ENCODE measurements around the gene ILKAP. TPM values are rescaled to one million over a fixed set of nuclear protein-coding genes. Genes with fewer than 3 reads are reported as not detected.

Gene ILKAP
- total RNA-seq, 4 donors from 2014 or later = 27.2 to 48.0 (median 37.2) TPM

GRCh38 chr2:238173692-238174091 lies 29.8 kb downstream of the ILKAP start:
- no peak for TF ChIP-seq CTCF (IDR thresholded peaks at IDR 0.05; ENCODE audit: low read depth)

- TF ChIP-seq CTCF (IDR thresholded peaks at IDR 0.05; ENCODE audit: low read depth) = no peak
These were observed 31.1 kb downstream of the ILKAP start for GRCh38 chr2:238172439-238172838.

DNA sequence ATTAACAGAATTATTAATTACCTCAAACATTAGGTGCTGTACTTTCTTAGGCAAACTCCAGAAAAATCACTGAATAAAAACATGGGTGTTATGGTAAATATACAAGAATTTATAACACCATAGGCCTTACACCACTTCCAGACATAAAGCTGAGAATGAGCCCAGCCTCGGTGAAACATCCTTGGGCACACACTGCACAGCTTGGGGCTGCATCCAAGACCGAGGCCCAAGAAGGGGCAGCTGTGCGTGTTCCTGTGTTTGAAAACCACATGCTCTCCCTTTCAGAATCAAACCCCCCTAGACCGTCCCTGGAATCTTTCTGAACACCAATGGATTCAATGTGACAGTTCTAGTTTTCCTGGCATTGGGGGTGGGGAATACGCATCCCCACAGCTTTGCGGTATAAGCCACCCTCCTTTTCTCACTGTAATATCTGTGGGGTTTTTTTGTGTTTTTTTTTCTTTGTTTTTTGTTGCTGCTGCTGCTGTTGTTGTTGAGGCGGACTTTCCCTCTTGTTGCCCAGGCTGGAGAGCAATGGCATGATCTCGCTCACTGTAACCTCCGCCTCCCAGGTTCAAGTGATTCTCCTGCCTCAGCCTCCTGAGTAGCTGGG lies 31.8 kb downstream of the ILKAP start:
- no peak for TF ChIP-seq CTCF (IDR thresholded peaks at IDR 0.05; ENCODE audit: low read depth)

GRCh38 chr2:238170386-238171071 lies 33.0 kb downstream of the ILKAP start:
- no peak for TF ChIP-seq CTCF (IDR thresholded peaks at IDR 0.05; ENCODE audit: low read depth)

DNA sequence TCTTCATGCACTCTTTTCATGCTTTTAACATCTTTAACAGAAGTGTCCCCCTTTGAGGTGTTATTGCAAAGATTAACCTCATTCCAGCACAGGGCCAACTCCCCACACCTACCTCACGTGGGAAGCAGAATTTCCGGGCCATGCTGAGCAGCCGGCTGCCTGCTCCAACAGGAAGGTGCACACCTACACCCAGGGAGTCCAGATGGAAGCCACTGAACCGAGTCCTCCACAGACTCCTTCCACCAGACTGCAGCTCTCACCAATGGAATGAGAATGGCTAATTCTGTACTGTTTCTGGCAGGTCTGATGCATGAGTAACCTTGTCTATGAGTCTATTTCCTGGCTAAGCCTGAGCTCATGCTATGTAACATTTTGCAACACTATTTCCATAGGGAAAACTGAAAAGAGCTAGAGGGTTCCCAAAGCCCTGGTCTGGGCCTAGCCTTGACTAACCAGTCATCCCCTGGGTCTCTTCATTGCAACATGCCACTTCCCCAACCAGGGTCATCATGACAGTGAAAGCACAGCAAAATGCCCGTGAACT lies 33.7 kb downstream of the ILKAP start:
- no peak for TF ChIP-seq CTCF (IDR thresholded peaks at IDR 0.05; ENCODE audit: low read depth)

DNA sequence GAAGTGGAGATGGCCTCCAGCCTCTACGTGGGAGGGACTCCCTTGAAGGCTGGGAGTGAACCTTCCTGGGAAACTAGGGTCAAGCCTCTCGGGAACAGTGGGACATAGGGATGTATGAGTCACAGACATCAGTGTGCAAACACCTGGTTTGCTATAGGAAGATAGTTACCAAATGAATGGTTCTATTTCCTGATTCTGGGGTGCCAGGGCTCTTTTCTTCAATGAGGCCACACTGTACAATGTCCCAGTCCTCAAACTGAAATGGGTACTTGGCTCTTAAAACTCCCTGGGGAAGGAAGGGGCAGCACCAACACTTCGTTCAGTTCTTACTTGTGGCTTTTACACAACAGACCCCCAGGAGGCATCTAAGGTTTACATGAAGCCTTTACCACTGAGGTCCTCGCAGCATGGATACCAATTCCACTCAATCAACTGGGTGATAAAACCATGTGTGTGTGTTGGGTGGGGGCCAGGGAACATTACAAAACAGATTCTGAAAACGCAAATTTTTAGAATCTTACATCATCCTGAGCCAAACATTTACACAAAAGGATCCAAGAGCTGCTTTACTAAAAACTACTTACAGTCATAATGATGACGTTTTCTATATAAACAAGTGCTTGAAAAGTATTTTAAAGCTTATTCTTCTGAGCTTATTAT lies 34.3 kb downstream of the ILKAP start:
- TF ChIP-seq CTCF (IDR thresholded peaks at IDR 0.05; ENCODE audit: low read depth) = no peak
